NT2/D1 (cell line): ENCODE measurements around the gene RFT1.

Experiments
- YY1 ChIP-seq: IDR thresholded peaks from 2 replicates; pipeline ENCODE4 v1.6.1; 2011; ENCODE audit not compliant: insufficient read length, insufficient read depth
- ZNF274 ChIP-seq: IDR thresholded peaks from 2 replicates; pipeline ENCODE4 v1.6.1; 2011; ENCODE audit warnings: mild to moderate bottlenecking, low read depth, low read length

DNA sequence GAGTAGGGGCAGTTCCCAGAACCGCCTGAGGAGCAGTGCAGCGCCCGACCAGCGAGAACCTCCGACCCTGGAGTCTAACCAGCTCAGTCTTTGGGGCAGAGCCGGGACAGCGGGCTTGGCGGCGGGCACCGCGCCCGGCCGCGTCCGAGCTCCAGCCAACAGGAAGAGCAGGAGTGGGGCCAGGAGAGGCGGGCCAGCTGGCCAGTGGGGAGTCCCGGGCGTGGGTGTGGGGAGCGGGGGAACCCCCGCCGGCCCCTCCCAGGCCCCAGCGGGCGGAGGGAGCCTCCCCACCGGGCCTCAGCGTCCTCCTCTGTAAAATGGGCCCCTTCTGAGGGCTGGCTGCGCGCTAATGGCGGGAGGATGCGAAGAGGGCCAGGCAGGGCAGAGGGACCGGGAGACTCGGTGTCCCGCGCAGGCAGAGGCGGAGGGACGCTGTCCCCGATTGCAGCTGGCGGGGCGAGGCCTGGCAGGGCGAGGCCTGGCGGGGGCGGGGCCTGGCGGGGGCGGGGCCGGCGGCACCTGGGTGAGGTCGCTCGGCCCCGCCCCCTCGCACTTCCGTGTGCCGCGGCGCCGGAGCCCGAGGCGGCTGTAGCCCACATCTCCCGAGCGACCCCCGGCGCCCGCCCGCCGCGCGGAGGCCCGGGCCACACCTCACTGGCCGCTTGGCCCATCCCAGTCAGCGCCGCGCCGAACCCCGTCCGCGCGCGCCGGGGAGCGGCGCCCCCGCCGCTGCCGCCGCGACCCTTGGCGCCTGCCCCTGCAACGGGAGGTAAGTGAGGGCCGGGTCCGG is 30.6 kb upstream of the RFT1 start, which contains the start of gene PRKCD:
- TF ChIP-seq YY1 (no peak), ZNF274 (no peak)
